GM12801 (cell line): ENCODE results near the gene SLC22A23.

Source experiments
- CTCF ChIP-seq: IDR thresholded peaks from one replicate; pipeline ENCODE4 v1.5.1; 2011; ENCODE audit warnings: control low read depth; ENCODE audit not compliant: insufficient read length; ENCODE audit errors: extremely low read depth

Gene SLC22A23

GRCh38 chr6:3330199-3330598 is 126.7 kb downstream of the SLC22A23 start:
- no peak for TF ChIP-seq CTCF

GRCh38 chr6:3329393-3330051 is 127.3 kb downstream of the SLC22A23 start:
- TF ChIP-seq CTCF, result no peak

GRCh38 chr6:3328796-3329195 is 128.1 kb downstream of the SLC22A23 start:
- no peak for TF ChIP-seq CTCF

- TF ChIP-seq CTCF, result no peak
Observed at GRCh38 chr6:3328145-3328544, 128.7 kb downstream of the SLC22A23 start.

- no peak for TF ChIP-seq CTCF
Observed at GRCh38 chr6:3327403-3327802, 129.4 kb downstream of the SLC22A23 start.

- no peak for TF ChIP-seq CTCF
Observed at GRCh38 chr6:3326981-3327380, 129.9 kb downstream of the SLC22A23 start.

GRCh38 chr6:3326184-3326971 is 130.5 kb downstream of the SLC22A23 start:
- no peak for TF ChIP-seq CTCF
